ENCODE data around the gene DYNC1LI1.

The DYNC1LI1 gene

GRCh38 chr3:32570421-32571191 is at the start of gene DYNC1LI1:
Gene DYNC1LI1, minus strand, starts transcription at chr3:32570858. Its CDS starts 88 bp downstream, at chr3:32570770.
- peak; percentile 88 for DNase-seq

GRCh38 chr3:32619395-32619794 is 48.7 kb upstream of the DYNC1LI1 start:
- DNase-seq, result no peak

GRCh38 chr3:32616267-32616962 is 45.8 kb upstream of the DYNC1LI1 start:
- DNase-seq, result no peak

- DNase-seq, result no peak
These were observed 44.3 kb upstream of the DYNC1LI1 start for GRCh38 chr3:32614956-32615355.

DNA sequence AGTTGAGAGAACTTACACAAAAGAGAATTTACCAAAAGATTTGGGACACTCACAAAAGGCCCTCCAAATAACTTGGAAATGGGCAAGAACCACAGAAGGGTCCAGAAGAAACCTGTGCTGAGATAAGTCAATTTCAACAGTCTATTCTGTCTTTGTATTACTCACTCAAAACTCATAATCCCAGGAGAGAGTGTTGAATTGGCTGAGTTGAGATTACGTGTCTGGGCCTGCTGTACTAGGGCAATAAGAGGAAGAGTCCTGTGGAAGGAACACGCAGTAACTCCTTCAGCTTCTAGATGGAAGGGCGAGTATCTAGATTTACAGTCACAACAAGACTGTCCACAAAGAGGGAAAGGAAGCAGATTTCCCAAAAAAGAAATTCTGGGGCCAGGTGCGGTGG is 42.5 kb upstream of the DYNC1LI1 start:
- DNase-seq, result no peak

GRCh38 chr3:32612547-32612946 is 41.9 kb upstream of the DYNC1LI1 start:
- DNase-seq, result no peak

DNA sequence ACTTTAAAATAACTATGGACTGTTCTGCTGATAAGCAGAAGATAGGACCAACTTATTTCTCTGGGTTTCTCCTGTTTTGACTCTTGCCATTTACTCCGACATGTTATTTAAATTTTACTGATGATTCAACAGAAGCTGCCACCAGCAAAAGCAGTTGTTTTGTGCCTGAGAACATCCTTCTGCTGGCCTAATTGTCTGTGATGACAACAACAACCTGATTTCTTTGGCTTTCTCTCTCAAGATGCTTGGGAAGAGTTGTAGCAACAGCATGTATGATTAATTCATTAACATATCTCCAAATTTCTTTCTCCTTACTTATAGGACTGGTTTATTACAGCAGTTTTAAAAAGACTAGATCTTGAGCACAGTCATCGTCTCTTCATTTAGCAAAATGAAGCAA is 36.9 kb upstream of the DYNC1LI1 start:
- no peak for DNase-seq

DNA sequence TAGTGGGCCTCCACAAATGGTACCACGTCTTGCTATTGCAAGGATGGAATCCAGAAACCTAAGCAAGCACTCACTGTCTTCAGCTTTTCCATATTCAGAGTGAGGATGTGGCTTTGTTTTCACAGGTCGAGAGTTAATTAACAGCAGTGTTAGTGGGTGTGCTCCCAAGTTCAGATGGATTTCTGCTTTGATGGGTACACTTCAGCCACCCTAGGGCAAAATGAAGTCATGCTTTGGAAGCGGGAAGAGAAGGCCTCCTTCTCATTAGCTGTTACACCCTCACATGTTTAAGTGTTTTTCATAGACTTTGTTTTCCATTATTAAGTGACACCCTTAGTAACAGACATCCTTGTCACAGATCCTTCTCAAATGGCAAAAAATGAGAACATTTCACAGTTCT is 36.3 kb upstream of the DYNC1LI1 start:
- DNase-seq, result no peak

DNA sequence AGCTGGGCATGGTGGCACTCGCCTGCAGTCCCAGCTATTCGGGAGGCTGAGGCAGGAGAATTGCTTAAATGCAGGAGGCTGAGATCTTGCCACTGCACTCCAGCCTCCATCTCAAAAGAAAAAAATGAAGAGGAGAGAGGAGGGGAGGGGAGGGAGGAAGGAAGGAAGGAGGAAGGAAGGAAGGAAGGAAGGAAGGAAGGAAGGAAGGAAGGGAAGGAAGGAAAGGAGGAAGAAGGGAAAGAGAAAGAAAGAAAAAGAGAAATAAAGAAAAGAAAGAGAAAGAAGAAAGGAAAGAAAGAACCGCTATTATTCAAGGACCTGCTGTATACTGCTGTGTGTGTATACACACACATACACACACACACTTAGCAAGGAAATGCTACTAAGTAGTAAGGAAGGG is 35.6 kb upstream of the DYNC1LI1 start:
- no peak for DNase-seq

GRCh38 chr3:32603064-32603463 is 32.4 kb upstream of the DYNC1LI1 start:
- no peak for DNase-seq

GRCh38 chr3:32602206-32602605 is 31.5 kb upstream of the DYNC1LI1 start:
- no peak for DNase-seq

DNA sequence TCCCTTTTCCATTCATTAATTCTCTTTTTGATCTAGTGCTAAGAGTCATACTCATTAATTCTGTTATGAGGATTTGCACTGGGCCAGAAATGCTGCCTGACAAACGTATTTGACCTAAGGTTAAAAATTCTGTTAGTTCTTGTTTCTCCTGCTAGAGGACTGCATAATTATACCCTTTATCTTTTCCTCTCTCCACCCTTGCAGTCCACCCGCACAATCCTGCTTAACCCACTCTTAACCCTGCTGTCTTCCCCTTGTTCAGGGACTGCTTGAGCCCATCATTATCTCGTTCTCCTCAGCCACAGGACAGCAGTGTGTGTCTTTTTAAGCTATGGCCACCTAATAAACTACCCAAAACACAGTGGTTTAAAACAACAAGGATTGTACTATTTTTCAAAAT is 31.1 kb upstream of the DYNC1LI1 start:
- DNase-seq, result no peak

GRCh38 chr3:32597656-32598055 is 27.0 kb upstream of the DYNC1LI1 start:
- no peak for DNase-seq

DNA sequence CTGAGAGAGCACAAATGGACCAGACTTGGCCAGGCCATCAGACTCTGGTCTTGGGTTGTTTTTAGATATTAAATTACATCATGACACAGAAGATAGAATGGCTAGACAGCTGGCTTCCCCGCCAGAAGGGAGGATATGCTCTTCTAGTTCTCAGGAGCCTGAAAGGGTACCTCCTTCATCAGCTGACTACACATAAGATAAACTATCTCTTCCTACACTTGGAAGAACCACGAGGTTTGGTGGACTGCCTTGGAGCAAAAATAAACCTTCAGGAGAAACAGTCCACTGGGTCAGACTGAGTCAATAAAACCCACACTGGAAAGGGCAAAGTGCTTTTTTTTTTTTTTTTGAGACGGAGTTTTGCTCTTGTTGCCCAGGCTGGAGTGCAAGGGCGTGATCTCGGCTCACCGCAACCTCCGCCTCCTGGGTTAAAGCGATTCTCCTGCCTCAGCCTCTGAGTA is 26.3 kb upstream of the DYNC1LI1 start:
- no peak for DNase-seq

- DNase-seq, result no peak
These were observed 25.7 kb upstream of the DYNC1LI1 start for GRCh38 chr3:32596282-32596908.

GRCh38 chr3:32595323-32595722 is 24.7 kb upstream of the DYNC1LI1 start:
- DNase-seq, result no peak

- no peak for DNase-seq
These were observed 23.4 kb upstream of the DYNC1LI1 start for GRCh38 chr3:32593903-32594525.

DNA sequence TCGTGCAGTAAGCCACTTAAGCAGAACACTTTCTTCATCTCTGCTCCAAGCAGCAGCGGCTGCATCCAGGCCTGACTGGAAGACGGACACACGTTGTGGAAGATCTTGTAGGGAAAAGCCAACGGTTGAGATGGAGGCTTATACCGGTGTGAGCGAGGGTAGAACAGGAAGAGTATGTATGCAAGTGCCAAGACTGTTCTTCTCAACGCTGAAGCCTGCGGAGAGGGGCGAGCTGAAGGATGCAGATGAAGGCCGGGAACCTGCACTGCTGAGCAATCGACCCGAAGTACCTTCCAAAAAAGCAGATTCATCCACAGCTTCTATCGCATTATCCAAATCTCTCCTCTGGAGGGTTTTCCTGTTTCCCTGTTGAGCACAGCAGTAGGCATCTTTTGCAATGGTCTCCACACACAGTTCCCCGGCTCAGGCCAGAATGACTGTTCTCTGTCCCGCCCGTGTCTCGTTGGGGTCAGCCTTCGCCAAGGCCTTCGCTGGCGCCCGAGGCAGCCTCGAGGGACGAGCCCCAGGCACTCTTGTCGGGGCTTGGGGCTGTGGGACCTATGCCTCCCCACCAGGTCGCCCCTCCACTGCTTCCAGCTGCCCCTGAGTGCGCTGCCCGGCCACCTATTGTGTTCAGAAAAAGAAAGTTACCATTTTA is 22.2 kb upstream of the DYNC1LI1 start:
- no peak for DNase-seq

GRCh38 chr3:32592011-32592410 is 21.4 kb upstream of the DYNC1LI1 start:
- peak; percentile 19 for DNase-seq

- no peak for DNase-seq
These were observed 20.5 kb upstream of the DYNC1LI1 start for GRCh38 chr3:32591186-32591585.

GRCh38 chr3:32586356-32586755 is 15.7 kb upstream of the DYNC1LI1 start:
- DNase-seq, result no peak

GRCh38 chr3:32584660-32585059 is 14.0 kb upstream of the DYNC1LI1 start:
- DNase-seq, result no peak

- no peak for DNase-seq
These were observed 13.1 kb upstream of the DYNC1LI1 start for GRCh38 chr3:32583708-32584107.
